ENCODE measurements around the gene KCNK4. TPM values are rescaled to one million over a fixed set of nuclear protein-coding genes. Genes with fewer than 3 reads are reported as not detected.

KCNK4 gene
- total and polyA plus RNA-seq, 2 of the 13 experiments (the other 11 are each of a cell fraction or from before 2014, with no cell fraction given), result not detected

- Histone ChIP-seq H3K4me2 (ENCODE audit: low read depth, low read length) (no peak overlapping the region), H4K20me1 (ENCODE audit: insufficient read depth, low read length) (no peaks in the 10 kb centered on the region), H3K4me1 (ENCODE audit: insufficient read depth, low read length) (peaks cover 4% of the 10 kb centered on the region; the same call in 1 of the 2 replicates), H3K36me3 (replicated peaks in 1 of 2; ENCODE audit: control insufficient read depth in 1 of 2, insufficient read depth in 2 of 2, low read length in 2 of 2) (peaks cover 2 to 7% of the 10 kb centered on the region in 2 experiments; a peak in 1 of 5 replicates), H3K79me2 (ENCODE audit: insufficient read depth, low read length) (no peaks in the 10 kb centered on the region), H2AFZ (ENCODE audit: low read length) (no peak overlapping the region), H3K27me3 (ENCODE audit: control insufficient read depth in 1 of 2, insufficient read depth in 2 of 2, low read length in 2 of 2) (no peaks in the 10 kb centered on the region), H3K9ac (ENCODE audit: insufficient read depth, low read depth, low read length) (no peak overlapping the region), H3K27ac (ENCODE audit: extremely low read length, insufficient read depth, low read length) (no peak overlapping the region), H3K9me3 (ENCODE audit: low read length) (no peaks in the 10 kb centered on the region), H3K4me3 (replicated peaks in 1 of 3; ENCODE audit: insufficient read depth in 1 of 3, low read depth in 2 of 3, low read length in 3 of 3) (no peak overlapping the region)
- WGBS (ENCODE audit: low lambda C conversion rate), result 98% methylated on average over 6 of the region's 8 CpGs
- peak; percentile 73 for ATAC-seq
- no peak for FAIRE-seq
- CTCF ChIA-PET (ENCODE audit: low intra/inter-chr PET ratio, low total read pairs), result no interaction called here
- POLR2A ChIA-PET, result interaction anchor here (0.7 to 2.1 kb wide), 3 partner anchors 7 to 33 kb away, joined by 3 to 5 read pairs (median 3); no protein-coding TSS in a partner anchor
- BruUV-seq (replicated peaks), result no TSS peak
- intact Hi-C loops (cut with micrococcal nuclease; ENCODE audit: unreplicated experiment) (no loop called here), in situ Hi-C loops (cut with HindIII; ENCODE audit: extremely low pct_ligation_motif_present, low pct_unique_long_range_greater_than_20kb) (no loop called here)
- TF ChIP-seq SP4 (CRISPR knock-in tag; IDR thresholded peaks at IDR 0.05), result no peak
- no peak for DNase-seq (ENCODE audit: low spot score)
These were observed 12.4 kb upstream of the KCNK4 start for GRCh38 chr11:64278576-64279190.

DNA sequence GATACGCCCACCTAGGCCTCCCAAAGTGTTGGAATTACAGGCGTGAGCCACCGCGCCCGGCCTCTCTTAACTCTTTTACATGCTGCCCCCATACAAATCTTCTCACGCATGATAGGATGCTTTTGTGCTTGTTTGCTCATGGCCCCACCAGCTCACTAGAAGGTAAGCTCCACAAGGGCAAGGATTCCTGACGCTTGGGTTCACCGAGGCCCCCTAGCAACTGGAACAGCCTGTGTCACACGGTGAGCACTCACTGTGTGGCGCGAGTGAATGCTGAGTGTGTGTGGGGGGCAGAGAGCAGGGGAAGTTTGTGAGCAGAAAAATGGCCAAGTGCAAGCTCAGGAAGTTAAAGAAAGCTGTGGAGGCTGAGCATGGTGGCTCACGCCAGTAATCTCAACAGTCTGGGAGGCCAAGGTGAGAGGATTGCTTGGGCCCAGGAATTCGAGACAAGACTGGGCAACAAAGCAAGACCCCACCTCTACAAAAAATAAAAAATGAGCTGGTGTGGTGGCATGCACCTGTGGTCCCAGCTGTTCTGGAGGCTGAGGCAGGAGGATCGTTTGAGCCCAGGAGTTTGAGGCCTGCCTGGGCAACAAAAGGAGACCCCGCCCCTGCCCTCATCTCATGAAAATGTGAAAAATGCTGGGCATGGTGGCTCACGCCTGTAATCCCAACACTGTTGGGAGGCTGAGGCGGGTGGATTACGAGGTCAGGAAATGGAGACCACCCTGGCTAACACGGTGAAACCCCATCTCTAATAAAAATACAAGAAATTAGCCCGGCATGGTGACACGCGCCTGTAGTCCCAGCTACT lies 8.9 kb upstream of the KCNK4 start:
- Histone ChIP-seq H3K4me3 (replicated peaks in 1 of 3; ENCODE audit: insufficient read depth in 1 of 3, low read depth in 2 of 3, low read length in 3 of 3) (no peak overlapping the region), H3K9ac (ENCODE audit: insufficient read depth, low read depth, low read length) (no peak overlapping the region), H2AFZ (ENCODE audit: low read length) (no peak overlapping the region), H3K79me2 (ENCODE audit: insufficient read depth, low read length) (no peaks in the 10 kb centered on the region), H3K27me3 (ENCODE audit: control insufficient read depth in 1 of 2, insufficient read depth in 2 of 2, low read length in 2 of 2) (no peaks in the 10 kb centered on the region; a peak in 1 of 5 replicates), H3K4me2 (ENCODE audit: low read depth, low read length) (no peak overlapping the region), H3K36me3 (replicated peaks in 1 of 2; ENCODE audit: control insufficient read depth in 1 of 2, insufficient read depth in 2 of 2, low read length in 2 of 2) (peaks cover under 1 to 2% of the 10 kb centered on the region in 2 experiments; a peak in 1 of 5 replicates), H3K4me1 (ENCODE audit: insufficient read depth, low read length) (peaks cover 15% of the 10 kb centered on the region; the same call in 1 of the 2 replicates), H3K27ac (ENCODE audit: extremely low read length, insufficient read depth, low read length) (no peak overlapping the region), H3K9me3 (ENCODE audit: low read length) (no peaks in the 10 kb centered on the region), H4K20me1 (ENCODE audit: insufficient read depth, low read length) (no peaks in the 10 kb centered on the region)
- CTCF ChIA-PET (ENCODE audit: low intra/inter-chr PET ratio, low total read pairs), result no interaction called here
- in situ Hi-C loops (cut with HindIII; ENCODE audit: extremely low pct_ligation_motif_present, low pct_unique_long_range_greater_than_20kb) (no loop called here), intact Hi-C loops (cut with micrococcal nuclease; ENCODE audit: unreplicated experiment) (no loop called here)
- POLR2A ChIA-PET, result interaction anchor here (4.6 kb wide), 1 partner anchor 11 kb away, joined by 48 read pairs; no protein-coding TSS in a partner anchor
- ATAC-seq, result no peak
- WGBS (ENCODE audit: low lambda C conversion rate), result 95% methylated on average over 22 of the region's 22 CpGs
- TF ChIP-seq ZNF543 (CRISPR knock-in tag; IDR thresholded peaks at IDR 0.05) (no peak), ETV6 (CRISPR knock-in tag; conservative IDR thresholded peaks at IDR 0.05) (no peak), MBNL3 (CRISPR knock-in tag; conservative IDR thresholded peaks at IDR 0.05) (no peak), IKZF1 (IDR thresholded peaks at IDR 0.05) (no peak), REXO4 (CRISPR knock-in tag; IDR thresholded peaks at IDR 0.05; ENCODE audit: borderline replicate concordance) (no peak), PRPF4 (IDR thresholded peaks at IDR 0.05; ENCODE audit: low read depth, low read length, poor library complexity, severe bottlenecking) (no peak), NCOA1 (CRISPR knock-in tag; IDR thresholded peaks at IDR 0.05) (no peak), ZNF121 (CRISPR knock-in tag; IDR thresholded peaks at IDR 0.05) (0 out of 2 replicates have a peak, but pooled peaks have one; percentile 57), ZNF124 (CRISPR knock-in tag; IDR thresholded peaks at IDR 0.05) (no peak), ZBTB33 (CRISPR knock-in tag; IDR thresholded peaks at IDR 0.05) (peak; percentile 55; the same call in 1 of the 2 replicates)
- FAIRE-seq, result no peak
- no peak for DNase-seq (ENCODE audit: low spot score)
- no TSS peak for BruUV-seq (replicated peaks)

Measured in HepG2 (cell line).